Activated T-helper 2 cell treated with anti-CD3 and anti-CD28 coated beads, Interferon-gamma antibody, Interleukin-2, Interleukin-4, amounts not matched to agents 10 μg/mL and 5 μg/mL and 100 μg/mL, durations not matched to agents 14 hours and 24 hours and 36 hours (primary cell): Measurements from ENCODE around the gene GPR15. TPM values are rescaled to one million over a fixed set of nuclear protein-coding genes. Genes with fewer than 3 reads are reported as not detected.

ENCODE experiments used
- DNase-seq: peaks from one replicate; pipeline ENCODE4 v3.0.0; 2021; ENCODE audit warnings: low spot score
- H3K27ac Mint-ChIP-seq: one replicate; pipeline ENCODE4 v1.8.0; 2021; ENCODE audit warnings: mixed read lengths
- H3K27me3 Mint-ChIP-seq: one replicate; pipeline ENCODE4 v1.8.0; 2021; ENCODE audit warnings: low read depth, mixed read lengths
- H3K36me3 Mint-ChIP-seq: one replicate; pipeline ENCODE4 v1.8.0; 2021; ENCODE audit warnings: low read depth, mixed read lengths
- H3K4me1 Mint-ChIP-seq: one replicate; pipeline ENCODE4 v1.8.0; 2021; ENCODE audit warnings: low read depth, mixed read lengths
- H3K4me3 Mint-ChIP-seq: one replicate; pipeline ENCODE4 v1.8.0; 2021; ENCODE audit warnings: low read depth, mild to moderate bottlenecking, moderate library complexity, mixed read lengths
- H3K9me3 Mint-ChIP-seq: one replicate; pipeline ENCODE4 v1.8.0; 2021; ENCODE audit warnings: mixed read lengths
- intact Hi-C: fragments of 100-400 bp; cut with micrococcal nuclease; formaldehyde crosslinking; loops from one replicate; pipeline ENCODE4 v1.15.1; 2023
- total RNA-seq: library from RNA; stranded (reverse); gene quantifications from 2 replicates; pipeline ENCODE4 v1.2.3, GENCODE V29; 2022

The GPR15 gene
- total RNA-seq, 1 donor from 2014 or later: 10.0 TPM

GRCh38 chr3:98518816-98519215, 13.0 kb upstream of the GPR15 start:
- DNase-seq: no peak
- Mint-ChIP-seq H3K4me3 (peak overlapping the region; percentile 92), H3K9me3 (no peaks in the 10 kb centered on the region), H3K4me1 (peaks cover 66% of the 10 kb centered on the region), H3K27me3 (no peaks in the 10 kb centered on the region), H3K27ac (peak overlapping the region; percentile 79), H3K36me3 (peaks cover 88% of the 10 kb centered on the region)
- intact Hi-C loops: no loop called here

GRCh38 chr3:98519351-98519750, 12.4 kb upstream of the GPR15 start:
- Mint-ChIP-seq H3K4me3 (peak overlapping the region; percentile 92), H3K27me3 (no peaks in the 10 kb centered on the region)
- DNase-seq: no peak

GRCh38 chr3:98521897-98522543, 9.8 kb upstream of the GPR15 start:
- Mint-ChIP-seq H3K4me1 (peaks cover 63% of the 10 kb centered on the region), H3K36me3 (peaks cover 73% of the 10 kb centered on the region)

More at GRCh38 chr3:98519351-98519750, 12.4 kb upstream of the GPR15 start:
- H3K4me1 Mint-ChIP-seq: peaks cover 65% of the 10 kb centered on the region
- intact Hi-C loops: no loop called here
- no peaks in the 10 kb centered on the region for H3K9me3 Mint-ChIP-seq
- peak overlapping the region; percentile 79 for H3K27ac Mint-ChIP-seq
- H3K36me3 Mint-ChIP-seq: peaks cover 88% of the 10 kb centered on the region

GRCh38 chr3:98522544-98523281, 9.1 kb upstream of the GPR15 start, which contains the start of gene CLDND1:
CLDND1 (minus strand) TSS chr3:98522902; CDS start chr3:98521424, 1,478 bp downstream.
- intact Hi-C loops: loop anchor here (1.0 to 10.0 kb wide), 8 partner anchors 14 to 758 kb away; partner anchors contain the start of genes ARL6, CPOX and DCBLD2
- H3K27me3 Mint-ChIP-seq: no peaks in the 10 kb centered on the region
- peak within 1 kb of the TSS; percentile 95 for H3K27ac Mint-ChIP-seq
- H3K9me3 Mint-ChIP-seq: no peaks in the 10 kb centered on the region
- peak within 1 kb of the TSS; percentile 92 for H3K4me3 Mint-ChIP-seq
- peak; percentile 94 for DNase-seq
- H3K4me1 Mint-ChIP-seq: peaks cover 68% of the 10 kb centered on the region
- H3K36me3 Mint-ChIP-seq: peaks cover 73% of the 10 kb centered on the region

More at GRCh38 chr3:98521897-98522543, 9.8 kb upstream of the GPR15 start:
- Mint-ChIP-seq H3K4me3 (peak overlapping the region; percentile 92), H3K9me3 (no peaks in the 10 kb centered on the region), H3K27me3 (no peaks in the 10 kb centered on the region), H3K27ac (peak overlapping the region; percentile 87)
- intact Hi-C loops: loop anchor here (1.0 to 10.0 kb wide), 7 partner anchors 14 to 757 kb away; partner anchors contain the start of genes ARL6, CPOX and DCBLD2
- peak; percentile 46 for DNase-seq

GRCh38 chr3:98525494-98525893, 6.3 kb upstream of the GPR15 start:
- intact Hi-C loops: loop anchor here (10.0 kb wide), 2 partner anchors 449 to 761 kb away; partner anchors contain the start of gene ARL6
- Mint-ChIP-seq H3K27me3 (no peaks in the 10 kb centered on the region), H3K4me3 (no peak overlapping the region), H3K36me3 (peaks cover 58% of the 10 kb centered on the region), H3K9me3 (no peaks in the 10 kb centered on the region), H3K27ac (peak overlapping the region; percentile 78), H3K4me1 (peaks cover 62% of the 10 kb centered on the region)
- DNase-seq: no peak

- H3K36me3 Mint-ChIP-seq: peaks cover 64% of the 10 kb centered on the region
- no peak for DNase-seq
- intact Hi-C loops: loop anchor here (1.0 to 10.0 kb wide), 3 partner anchors 8 to 764 kb away; partner anchors contain the start of gene ARL6
- no peaks in the 10 kb centered on the region for H3K9me3 Mint-ChIP-seq
- peak overlapping the region; percentile 78 for H3K27ac Mint-ChIP-seq
- no peaks in the 10 kb centered on the region for H3K27me3 Mint-ChIP-seq
- peaks cover 76% of the 10 kb centered on the region for H3K4me1 Mint-ChIP-seq
- H3K4me3 Mint-ChIP-seq: peak overlapping the region; percentile 49
These were observed 3.1 kb upstream of the GPR15 start for GRCh38 chr3:98528474-98529346.

- H3K4me3 Mint-ChIP-seq: peak overlapping the region; percentile 51
- H3K4me1 Mint-ChIP-seq: peaks cover 68% of the 10 kb centered on the region
- no peaks in the 10 kb centered on the region for H3K27me3 Mint-ChIP-seq
- intact Hi-C loops: loop anchor here (10.0 kb wide), 2 partner anchors 445 to 765 kb away; partner anchors contain the start of gene ARL6
- H3K27ac Mint-ChIP-seq: peak overlapping the region; percentile 84
- DNase-seq: no peak
- H3K9me3 Mint-ChIP-seq: no peaks in the 10 kb centered on the region
- peaks cover 54% of the 10 kb centered on the region for H3K36me3 Mint-ChIP-seq
These were observed 1.8 kb upstream of the GPR15 start for GRCh38 chr3:98529856-98530459.

GRCh38 chr3:98530676-98531075, 1.1 kb upstream of the GPR15 start:
- Mint-ChIP-seq H3K9me3 (no peaks in the 10 kb centered on the region), H3K27me3 (no peaks in the 10 kb centered on the region), H3K4me3 (peak overlapping the region; percentile 38), H3K27ac (peak overlapping the region; percentile 48), H3K36me3 (peaks cover 48% of the 10 kb centered on the region), H3K4me1 (peaks cover 61% of the 10 kb centered on the region)
- intact Hi-C loops: no loop called here
- DNase-seq: no peak

- Mint-ChIP-seq H3K9me3 (no peaks in the 10 kb centered on the region), H3K27me3 (no peaks in the 10 kb centered on the region), H3K4me1 (peaks cover 66% of the 10 kb centered on the region), H3K36me3 (peaks cover 50% of the 10 kb centered on the region), H3K4me3 (peak overlapping the region; percentile 72), H3K27ac (peak overlapping the region; percentile 59)
- no peak for DNase-seq
- intact Hi-C loops: no loop called here
These were observed 478 bp downstream of the GPR15 start for GRCh38 chr3:98532275-98532637.

- no peaks in the 10 kb centered on the region for H3K9me3 Mint-ChIP-seq
- no peaks in the 10 kb centered on the region for H3K27me3 Mint-ChIP-seq
- intact Hi-C loops: no loop called here
- H3K4me1 Mint-ChIP-seq: peaks cover 60% of the 10 kb centered on the region
- no peak for DNase-seq
- peak overlapping the region; percentile 72 for H3K4me3 Mint-ChIP-seq
- H3K36me3 Mint-ChIP-seq: peaks cover 46% of the 10 kb centered on the region
- H3K27ac Mint-ChIP-seq: peak overlapping the region; percentile 59
These were observed 1.2 kb downstream of the GPR15 start for GRCh38 chr3:98532709-98533571.

- H3K9me3 Mint-ChIP-seq: peaks cover 4% of the 10 kb centered on the region
- H3K27me3 Mint-ChIP-seq: no peaks in the 10 kb centered on the region
- H3K4me3 Mint-ChIP-seq: peak overlapping the region; percentile 72
- intact Hi-C loops: no loop called here
- H3K27ac Mint-ChIP-seq: no peak overlapping the region
- DNase-seq: no peak
- H3K4me1 Mint-ChIP-seq: peaks cover 57% of the 10 kb centered on the region
- H3K36me3 Mint-ChIP-seq: peaks cover 44% of the 10 kb centered on the region
These were observed 2.4 kb downstream of the GPR15 start for GRCh38 chr3:98534168-98534567.
